Tibial nerve (tissue), 4 donors: ENCODE results near the gene PDE1A. TPM values are rescaled to one million over a fixed set of nuclear protein-coding genes. Genes with fewer than 3 reads are reported as not detected.
"Not testable (repeated sequence)": the region's sequence is repeated elsewhere in the genome, so short reads cannot be mapped to it uniquely, and the experiment has no call there.

Experiments used
- DNase-seq, 2 donors: peaks; one replicate each; pipeline ENCODE4 v3.0.0-alpha.2; 2019; ENCODE audit warnings: low spot score in 2 of 2
- H3K27ac ChIP-seq, 4 donors: fragments of 200-600 bp; sonication (generic) in 3 of 4; one replicate each; pipeline ENCODE4 v1.5.1; 2017 to 2019; ENCODE audit warnings: mild to moderate bottlenecking in 1 of 4
- H3K27me3 ChIP-seq, 2 donors: fragments of 200-600 bp; sonication (generic) in 1 of 2; one replicate each; pipeline versions ENCODE4 v1.5.1 to v1.6.0; 2017 to 2019
- H3K36me3 ChIP-seq, 3 donors: fragments of 200-600 bp; sonication (generic); one replicate each; pipeline ENCODE4 v1.5.1; 2018 to 2019
- H3K4me1 ChIP-seq, 4 donors: fragments of 200-600 bp; sonication (generic) in 3 of 4; one replicate each; pipeline ENCODE4 v1.5.1; 2017 to 2019
- H3K4me3 ChIP-seq, 4 donors: fragments of 200-600 bp; sonication (generic) in 3 of 4; one replicate each; pipeline ENCODE4 v1.5.1; 2017 to 2019; ENCODE audit warnings: mild to moderate bottlenecking in 1 of 4, moderate library complexity in 1 of 4
- H3K9me3 ChIP-seq, 4 donors: fragments of 200-600 bp; sonication (generic) in 3 of 4; one replicate each; pipeline ENCODE4 v1.5.1; 2017 to 2019
- CTCF ChIP-seq, 5 experiments: fragments of 200-600 bp in 3 of 5; fragments of 450-650 bp in 2 of 5; sonication (generic) in 3 of 5; IDR thresholded peaks; one replicate each; pipeline ENCODE4 v1.5.1; 2016 to 2019; ENCODE audit warnings: antibody characterized with exemption in 5 of 5, mild to moderate bottlenecking in 3 of 5, moderate library complexity in 2 of 5
- EP300 ChIP-seq, 2 donors: sonication (generic); formaldehyde crosslinking; IDR thresholded peaks; one replicate each; pipeline ENCODE4 v1.6.1; 2017; ENCODE audit warnings: antibody characterized with exemption in 2 of 2, mild to moderate bottlenecking in 1 of 2
- POLR2A ChIP-seq, 2 donors: fragments of 450-650 bp; IDR thresholded peaks; one replicate each; pipeline ENCODE4 v1.6.1; 2017; ENCODE audit warnings: antibody characterized with exemption in 2 of 2, mild to moderate bottlenecking in 2 of 2, moderate library complexity in 2 of 2
- WGBS, 2 donors: methylation state at CpG; one replicate each; pipeline ENCODE4 v1.1.5; 2018; 5-methylcytosine and 5-hydroxymethylcytosine counted together
- total RNA-seq, 4 donors: library from RNA; depleted of rRNA; stranded (reverse); fragments of >200 nt; gene quantifications; one replicate each; pipeline ENCODE4 v1.1.0, GENCODE V29; 2016

Gene PDE1A
- total RNA-seq, 4 donors from 2014 or later = 21.6 to 51.8 (median 43.7) TPM

- no peak overlapping the region for H3K4me3 ChIP-seq
- H3K9me3 ChIP-seq = no peaks in the 10 kb centered on the region
- H3K36me3 ChIP-seq = no peaks in the 10 kb centered on the region
- no peak overlapping the region for H3K27ac ChIP-seq
- no peaks in the 10 kb centered on the region for H3K27me3 ChIP-seq
- H3K4me1 ChIP-seq = no peaks in the 10 kb centered on the region
- WGBS, 2 donors = 67% methylated on average over 2 of the region's 2 CpGs
- DNase-seq = no peak
- TF ChIP-seq CTCF (IDR thresholded peaks at IDR 0.05) = no peak
- TF ChIP-seq EP300 (IDR thresholded peaks at IDR 0.05) = no peak
- TF ChIP-seq POLR2A (IDR thresholded peaks at IDR 0.05) = no peak
Measured at GRCh38 chr2:182404975-182405561, 21.8 kb downstream of the PDE1A start.

GRCh38 chr2:182404092-182404491 is 22.7 kb downstream of the PDE1A start:
- TF ChIP-seq EP300 (IDR thresholded peaks at IDR 0.05) = no peak
- no peak for TF ChIP-seq POLR2A (IDR thresholded peaks at IDR 0.05)
- no peak for TF ChIP-seq CTCF (IDR thresholded peaks at IDR 0.05)
- no peaks in the 10 kb centered on the region for H3K27me3 ChIP-seq
- no peak overlapping the region for H3K27ac ChIP-seq
- no peaks in the 10 kb centered on the region for H3K4me1 ChIP-seq
- no peak overlapping the region for H3K4me3 ChIP-seq
- H3K9me3 ChIP-seq = no peaks in the 10 kb centered on the region
- WGBS, 2 donors = 35 to 36% methylated on average over 2 of the region's 2 CpGs
- H3K36me3 ChIP-seq = no peaks in the 10 kb centered on the region
- no peak for DNase-seq

- Histone ChIP-seq H3K27me3 (no peaks in the 10 kb centered on the region), H3K9me3 (no peaks in the 10 kb centered on the region), H3K36me3 (no peaks in the 10 kb centered on the region), H3K27ac (no peak overlapping the region), H3K4me3 (no peak overlapping the region), H3K4me1 (no peaks in the 10 kb centered on the region)
- DNase-seq = no peak
- TF ChIP-seq EP300 (IDR thresholded peaks at IDR 0.05) (no peak), CTCF (IDR thresholded peaks at IDR 0.05) (no peak), POLR2A (IDR thresholded peaks at IDR 0.05) (no peak)
- 86 to 100% methylated on average over 1 of the region's 1 CpG for WGBS, 2 donors
Measured at GRCh38 chr2:182393270-182393760, 33.5 kb downstream of the PDE1A start.

GRCh38 chr2:182391443-182391842 is 35.4 kb downstream of the PDE1A start:
- Histone ChIP-seq H3K27ac (no peak overlapping the region), H3K27me3 (no peaks in the 10 kb centered on the region), H3K4me1 (no peaks in the 10 kb centered on the region), H3K36me3 (no peaks in the 10 kb centered on the region), H3K9me3 (peaks cover 0 to 2% (median 0%) of the 10 kb centered on the region in 4 donors), H3K4me3 (no peak overlapping the region)
- no peak for DNase-seq
- 88 to 93% methylated on average over 2 of the region's 2 CpGs for WGBS, 2 donors
- TF ChIP-seq EP300 (IDR thresholded peaks at IDR 0.05) (no peak), CTCF (IDR thresholded peaks at IDR 0.05) (no peak), POLR2A (IDR thresholded peaks at IDR 0.05) (no peak)

- H3K36me3 ChIP-seq, H3K27me3 ChIP-seq, H3K27ac ChIP-seq, H3K4me1 ChIP-seq, H3K4me3 ChIP-seq, DNase-seq: not testable (repeated sequence)
- 88 to 97% methylated on average over 36 to 38 of the region's 42 CpGs for WGBS, 2 donors
- H3K9me3 ChIP-seq = peaks cover 0 to 28% (median 4%) of the 10 kb centered on the region in 4 donors
Measured at GRCh38 chr2:182386267-182386880, 40.5 kb downstream of the PDE1A start.
